Kidney epithelial cell (primary cell): ENCODE measurements around the gene SNTB2. TPM values are rescaled to one million over a fixed set of nuclear protein-coding genes. Genes with fewer than 3 reads are reported as not detected.

Experiments used
- DNase-seq: peaks from one replicate; pipeline ENCODE4 v3.0.0-alpha.2; 2010; ENCODE audit warnings: low read depth
- H3K27me3 ChIP-seq: 2 replicates; pipeline ENCODE4 v1.6.0; 2011; ENCODE audit warnings: low read length; ENCODE audit not compliant: control insufficient read depth, insufficient read depth
- H3K36me3 ChIP-seq: 2 replicates; pipeline ENCODE4 v1.5.1; 2011; ENCODE audit warnings: low read length; ENCODE audit not compliant: control insufficient read depth, insufficient read depth
- H3K4me3 ChIP-seq: 2 replicates; pipeline ENCODE4 v1.5.1; 2011; ENCODE audit warnings: low read depth, mild to moderate bottlenecking, control low read depth, low read length
- CTCF ChIP-seq: IDR thresholded peaks from 2 replicates; pipeline ENCODE4 v1.5.1; 2011; ENCODE audit warnings: mild to moderate bottlenecking, moderate library complexity, low read length, control low read depth, inconsistent platforms; ENCODE audit not compliant: insufficient read depth, poor library complexity, severe bottlenecking
- total RNA-seq: library from RNA; depleted of rRNA; stranded (reverse); fragments of >200 nt; gene quantifications from 2 replicates; pipeline ENCODE4 v1.2.3, GENCODE V29; 2015

Gene SNTB2
- total RNA-seq, 1 donor from 2014 or later = 9.0 TPM

GRCh38 chr16:69319826-69320739 lies 133.1 kb downstream of the SNTB2 start:
- no peak for TF ChIP-seq CTCF
- Histone ChIP-seq H3K36me3 (peaks cover 15% of the 10 kb centered on the region), H3K4me3 (no peak overlapping the region), H3K27me3 (no peaks in the 10 kb centered on the region)
- no peak for DNase-seq

- H3K36me3 ChIP-seq = peaks cover 12% of the 10 kb centered on the region
- no peak for DNase-seq
- no peaks in the 10 kb centered on the region for H3K27me3 ChIP-seq
- H3K4me3 ChIP-seq = no peak overlapping the region
- TF ChIP-seq CTCF = no peak
Measured at GRCh38 chr16:69320740-69321073, 133.7 kb downstream of the SNTB2 start.

DNA sequence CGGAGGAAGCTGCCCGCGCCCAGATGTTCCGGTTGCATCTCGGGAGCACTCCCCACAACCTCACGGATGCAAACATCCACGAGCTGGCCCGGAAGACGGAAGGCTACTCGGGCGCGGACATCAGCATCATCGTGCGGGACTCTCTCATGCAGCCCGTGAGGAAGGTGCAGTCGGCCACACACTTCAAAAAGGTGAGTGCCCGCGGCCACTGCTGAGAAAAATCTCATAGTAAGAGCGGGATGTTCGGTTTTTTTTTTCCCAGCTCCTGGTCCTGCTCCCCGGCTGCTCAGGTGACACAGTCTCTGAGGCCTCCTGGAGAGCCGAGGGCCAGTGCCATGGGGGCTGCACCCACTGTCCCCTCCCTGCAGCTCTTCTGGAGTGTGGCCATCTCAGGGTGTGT lies 134.1 kb downstream of the SNTB2 start:
- no peak overlapping the region for H3K4me3 ChIP-seq
- no peak for TF ChIP-seq CTCF
- H3K27me3 ChIP-seq = no peaks in the 10 kb centered on the region
- peaks cover 12% of the 10 kb centered on the region for H3K36me3 ChIP-seq
- no peak for DNase-seq

DNA sequence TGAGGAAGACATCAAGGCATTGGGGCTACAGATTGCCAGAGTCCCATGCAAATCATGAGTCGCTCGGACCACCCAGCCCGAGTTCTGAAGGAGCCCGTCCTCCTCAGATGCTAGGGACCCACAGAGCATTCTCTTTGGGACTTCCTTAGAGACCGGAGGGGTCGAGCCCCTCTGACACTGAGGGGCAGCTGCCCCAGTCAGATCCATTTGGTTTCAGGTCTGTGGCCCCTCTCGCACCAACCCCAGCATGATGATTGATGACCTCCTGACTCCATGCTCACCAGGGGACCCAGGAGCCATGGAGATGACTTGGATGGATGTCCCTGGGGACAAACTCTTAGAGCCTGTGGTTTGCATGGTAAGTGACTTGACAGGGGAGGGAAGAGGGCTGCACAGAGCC lies 135.4 kb downstream of the SNTB2 start:
- TF ChIP-seq CTCF = no peak
- no peaks in the 10 kb centered on the region for H3K27me3 ChIP-seq
- H3K36me3 ChIP-seq = peaks cover 12% of the 10 kb centered on the region
- H3K4me3 ChIP-seq = no peak overlapping the region
- no peak for DNase-seq

DNA sequence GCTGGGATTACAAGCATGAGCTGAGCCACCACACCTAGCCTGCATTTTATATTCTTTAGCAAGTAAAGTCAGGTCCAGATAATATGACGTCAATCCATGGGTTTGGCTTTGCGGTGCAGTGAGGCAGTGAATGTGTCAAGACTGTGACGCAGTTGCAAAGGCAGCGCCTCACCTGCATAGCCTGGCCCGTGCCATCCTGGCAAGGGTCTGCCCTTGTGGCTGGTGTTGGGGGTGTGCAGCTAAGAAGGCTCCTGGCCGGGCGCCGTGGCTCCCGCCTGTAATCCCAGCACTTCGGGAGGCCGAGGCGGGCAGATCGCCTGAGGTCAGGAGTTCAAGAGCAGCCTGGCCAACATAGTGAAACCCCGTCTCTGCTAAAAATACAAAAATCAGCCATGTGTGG lies 136.5 kb downstream of the SNTB2 start:
- Histone ChIP-seq H3K27me3 (no peaks in the 10 kb centered on the region), H3K4me3 (no peak overlapping the region), H3K36me3 (peaks cover 13% of the 10 kb centered on the region)
- DNase-seq = no peak
- TF ChIP-seq CTCF = no peak
